Measurements from ENCODE around the gene SLC2A13.

GRCh38 chr12:39763890-39764169 is 342.1 kb downstream of the SLC2A13 start:
- TF ChIP-seq CTCF (IDR thresholded peaks at IDR 0.05) (no peak), POLR2A (IDR thresholded peaks at IDR 0.05) (no peak)

All from testis (tissue), 2 donors.